ENCODE results near the gene SFMBT1.

The SFMBT1 gene

GRCh38 chr3:52897130-52898122 lies 148.4 kb downstream of the SFMBT1 start, which contains the start of gene STIMATE:
TSS of gene STIMATE (minus strand) at chr3:52897548. CDS start at chr3:52897450, 98 bp downstream.
- Histone ChIP-seq H3K36me3 (ENCODE audit: insufficient read depth) (no peaks in the 10 kb centered on the region), H3K27me3 (ENCODE audit: insufficient read depth, low read depth) (no peaks in the 10 kb centered on the region), H3K27ac (no peak within 1 kb of the TSS), H4K20me1 (ENCODE audit: insufficient read depth) (no peaks in the 10 kb centered on the region), H3K79me2 (ENCODE audit: insufficient read depth, low read depth) (no peaks in the 10 kb centered on the region), H3K4me3 (IDR thresholded peaks at IDR 0.05; ENCODE audit: insufficient read depth, low read depth, low read length) (peak within 1 kb of the TSS; percentile 21), H3K9ac (peak within 1 kb of the TSS; percentile 49), H3K4me2 (peak within 1 kb of the TSS; percentile 63), H2AFZ (ENCODE audit: low read depth) (peak within 1 kb of the TSS; percentile 73), H3K4me1 (ENCODE audit: low read depth, poor library complexity, severe bottlenecking) (no peaks in the 10 kb centered on the region)
- TF ChIP-seq, protein P1, sequence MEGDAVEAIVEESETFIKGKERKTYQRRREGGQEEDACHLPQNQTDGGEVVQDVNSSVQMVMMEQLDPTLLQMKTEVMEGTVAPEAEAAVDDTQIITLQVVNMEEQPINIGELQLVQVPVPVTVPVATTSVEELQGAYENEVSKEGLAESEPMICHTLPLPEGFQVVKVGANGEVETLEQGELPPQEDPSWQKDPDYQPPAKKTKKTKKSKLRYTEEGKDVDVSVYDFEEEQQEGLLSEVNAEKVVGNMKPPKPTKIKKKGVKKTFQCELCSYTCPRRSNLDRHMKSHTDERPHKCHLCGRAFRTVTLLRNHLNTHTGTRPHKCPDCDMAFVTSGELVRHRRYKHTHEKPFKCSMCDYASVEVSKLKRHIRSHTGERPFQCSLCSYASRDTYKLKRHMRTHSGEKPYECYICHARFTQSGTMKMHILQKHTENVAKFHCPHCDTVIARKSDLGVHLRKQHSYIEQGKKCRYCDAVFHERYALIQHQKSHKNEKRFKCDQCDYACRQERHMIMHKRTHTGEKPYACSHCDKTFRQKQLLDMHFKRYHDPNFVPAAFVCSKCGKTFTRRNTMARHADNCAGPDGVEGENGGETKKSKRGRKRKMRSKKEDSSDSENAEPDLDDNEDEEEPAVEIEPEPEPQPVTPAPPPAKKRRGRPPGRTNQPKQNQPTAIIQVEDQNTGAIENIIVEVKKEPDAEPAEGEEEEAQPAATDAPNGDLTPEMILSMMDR (conservative IDR thresholded peaks at IDR 0.05; ENCODE audit: low read depth, low read length): no peak

DNA sequence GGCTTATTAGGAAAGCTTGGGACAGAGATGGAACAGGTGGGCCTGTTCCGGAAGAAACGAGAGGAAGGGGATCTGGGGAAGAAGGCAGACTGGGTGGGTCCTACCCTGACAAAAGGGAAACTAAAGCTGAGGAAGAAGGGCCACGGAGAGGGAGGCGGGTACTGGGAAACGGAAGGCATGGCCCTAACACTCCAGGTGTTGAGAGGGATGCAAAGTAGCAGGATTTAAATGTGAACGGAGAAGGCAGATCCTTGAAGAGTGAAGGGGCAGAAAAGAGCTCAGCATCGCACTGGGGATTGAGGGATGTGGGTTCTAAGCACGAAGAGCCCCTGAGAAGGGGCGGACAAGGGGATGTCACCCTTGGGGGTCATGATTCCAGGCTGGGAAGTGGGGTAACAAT lies 149.3 kb downstream of the SFMBT1 start:
- no peaks in the 10 kb centered on the region for H3K4me1 ChIP-seq (ENCODE audit: low read depth, poor library complexity, severe bottlenecking)
- peak overlapping the region; percentile 73 for H2AFZ ChIP-seq (ENCODE audit: low read depth)
- TF ChIP-seq, protein P1 (conservative IDR thresholded peaks at IDR 0.05; ENCODE audit: low read depth, low read length): no peak
- peak overlapping the region; percentile 49; the same call in 1 of the 2 replicates for H3K9ac ChIP-seq
- peak overlapping the region; percentile 21 for H3K4me3 ChIP-seq (IDR thresholded peaks at IDR 0.05; ENCODE audit: insufficient read depth, low read depth, low read length)
- H3K27me3 ChIP-seq (ENCODE audit: insufficient read depth, low read depth): no peaks in the 10 kb centered on the region
- H3K79me2 ChIP-seq (ENCODE audit: insufficient read depth, low read depth): no peaks in the 10 kb centered on the region
- H4K20me1 ChIP-seq (ENCODE audit: insufficient read depth): no peaks in the 10 kb centered on the region
- no peaks in the 10 kb centered on the region for H3K36me3 ChIP-seq (ENCODE audit: insufficient read depth)
- peak overlapping the region; percentile 63 for H3K4me2 ChIP-seq
- H3K27ac ChIP-seq: no peak overlapping the region

- TF ChIP-seq, protein P1 (conservative IDR thresholded peaks at IDR 0.05; ENCODE audit: low read depth, low read length): no peak
- H3K4me1 ChIP-seq (ENCODE audit: low read depth, poor library complexity, severe bottlenecking): no peaks in the 10 kb centered on the region
- no peaks in the 10 kb centered on the region for H3K27me3 ChIP-seq (ENCODE audit: insufficient read depth, low read depth)
- no peaks in the 10 kb centered on the region for H3K79me2 ChIP-seq (ENCODE audit: insufficient read depth, low read depth)
- H3K4me3 ChIP-seq (IDR thresholded peaks at IDR 0.05; ENCODE audit: insufficient read depth, low read depth, low read length): no peak overlapping the region
- peak overlapping the region; percentile 63 for H3K4me2 ChIP-seq
- H3K36me3 ChIP-seq (ENCODE audit: insufficient read depth): no peaks in the 10 kb centered on the region
- no peak overlapping the region for H3K9ac ChIP-seq
- no peak overlapping the region for H3K27ac ChIP-seq
- no peak overlapping the region for H2AFZ ChIP-seq (ENCODE audit: low read depth)
- H4K20me1 ChIP-seq (ENCODE audit: insufficient read depth): no peaks in the 10 kb centered on the region
Measured at GRCh38 chr3:52896151-52896550, 149.7 kb downstream of the SFMBT1 start.

GRCh38 chr3:52895418-52895817 lies 150.5 kb downstream of the SFMBT1 start:
- H3K79me2 ChIP-seq (ENCODE audit: insufficient read depth, low read depth): no peaks in the 10 kb centered on the region
- H3K4me1 ChIP-seq (ENCODE audit: low read depth, poor library complexity, severe bottlenecking): no peaks in the 10 kb centered on the region
- no peaks in the 10 kb centered on the region for H3K27me3 ChIP-seq (ENCODE audit: insufficient read depth, low read depth)

More at GRCh38 chr3:52895418-52895817, 150.5 kb downstream of the SFMBT1 start:
- Histone ChIP-seq H2AFZ (ENCODE audit: low read depth) (no peak overlapping the region), H4K20me1 (ENCODE audit: insufficient read depth) (no peaks in the 10 kb centered on the region), H3K36me3 (ENCODE audit: insufficient read depth) (no peaks in the 10 kb centered on the region), H3K4me3 (IDR thresholded peaks at IDR 0.05; ENCODE audit: insufficient read depth, low read depth, low read length) (no peak overlapping the region), H3K9ac (no peak overlapping the region), H3K4me2 (no peak overlapping the region), H3K27ac (no peak overlapping the region)
- TF ChIP-seq, protein P1 (conservative IDR thresholded peaks at IDR 0.05; ENCODE audit: low read depth, low read length): no peak

Data from KMS-11 (cell line).